ENCODE data around the gene KERA. TPM values are rescaled to one million over a fixed set of nuclear protein-coding genes. Genes with fewer than 3 reads are reported as not detected.

KERA gene
- total and polyA plus RNA-seq, 12 donors = 0.14 TPM; not detected in 11

DNA sequence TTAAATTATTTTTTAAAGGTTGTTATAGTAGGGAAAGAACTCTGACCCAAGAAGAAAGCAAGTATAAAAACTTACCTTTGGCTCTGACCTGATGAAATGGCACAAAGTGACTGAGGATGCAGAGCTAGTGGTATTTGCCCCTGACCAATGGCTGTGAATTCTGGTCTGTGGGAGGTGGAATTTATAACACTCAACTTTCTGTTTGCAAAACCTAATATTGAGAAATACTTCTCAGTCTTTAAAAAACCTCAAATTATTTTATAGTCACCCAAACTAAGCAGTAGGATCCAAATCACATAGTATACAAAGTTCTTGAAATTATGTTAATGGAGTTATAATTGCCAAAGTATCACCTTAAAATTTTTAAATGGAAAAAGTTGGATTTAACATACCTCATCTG is 53.0 kb downstream of the KERA start, which contains the start of gene EPYC:
EPYC (minus strand) TSS at position 101 of the 400 bp plus-strand sequence. CDS start 2,407 bp downstream, outside the sequence.
- TF ChIP-seq, protein P1, sequence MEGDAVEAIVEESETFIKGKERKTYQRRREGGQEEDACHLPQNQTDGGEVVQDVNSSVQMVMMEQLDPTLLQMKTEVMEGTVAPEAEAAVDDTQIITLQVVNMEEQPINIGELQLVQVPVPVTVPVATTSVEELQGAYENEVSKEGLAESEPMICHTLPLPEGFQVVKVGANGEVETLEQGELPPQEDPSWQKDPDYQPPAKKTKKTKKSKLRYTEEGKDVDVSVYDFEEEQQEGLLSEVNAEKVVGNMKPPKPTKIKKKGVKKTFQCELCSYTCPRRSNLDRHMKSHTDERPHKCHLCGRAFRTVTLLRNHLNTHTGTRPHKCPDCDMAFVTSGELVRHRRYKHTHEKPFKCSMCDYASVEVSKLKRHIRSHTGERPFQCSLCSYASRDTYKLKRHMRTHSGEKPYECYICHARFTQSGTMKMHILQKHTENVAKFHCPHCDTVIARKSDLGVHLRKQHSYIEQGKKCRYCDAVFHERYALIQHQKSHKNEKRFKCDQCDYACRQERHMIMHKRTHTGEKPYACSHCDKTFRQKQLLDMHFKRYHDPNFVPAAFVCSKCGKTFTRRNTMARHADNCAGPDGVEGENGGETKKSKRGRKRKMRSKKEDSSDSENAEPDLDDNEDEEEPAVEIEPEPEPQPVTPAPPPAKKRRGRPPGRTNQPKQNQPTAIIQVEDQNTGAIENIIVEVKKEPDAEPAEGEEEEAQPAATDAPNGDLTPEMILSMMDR (IDR thresholded peaks at IDR 0.05) = no peak
- Histone ChIP-seq H3K27me3 (no peaks in the 10 kb centered on the region), H3K4me3 (no peak within 1 kb of the TSS), H3K9me3 (no peaks in the 10 kb centered on the region), H3K36me3 (no peaks in the 10 kb centered on the region), H3K27ac (no peak within 1 kb of the TSS), H3K4me1 (no peaks in the 10 kb centered on the region)
- DNase-seq = no peak
- intact Hi-C loops (cut with DNase I) = no loop called here
- ATAC-seq = no peak

DNA sequence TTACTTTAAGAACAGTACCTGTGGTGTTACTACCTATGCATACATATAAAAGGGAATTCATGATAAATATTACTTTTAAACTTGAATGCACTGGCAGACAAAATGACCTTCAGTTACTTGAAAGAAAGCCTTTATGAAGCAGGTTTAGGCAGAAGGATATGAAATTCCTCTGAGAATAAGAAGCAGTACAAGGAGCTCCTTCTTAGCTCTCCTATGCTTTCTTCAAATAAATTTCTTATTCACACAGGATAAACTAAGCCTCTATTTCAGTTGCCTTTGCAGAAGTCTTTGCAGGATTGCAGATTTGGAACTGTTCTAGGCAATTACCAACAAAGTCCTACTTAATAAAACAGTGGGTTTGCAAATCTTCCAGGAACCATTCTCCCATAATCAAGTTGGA is 54.1 kb downstream of the KERA start:
- no peak for ATAC-seq
- H3K27ac ChIP-seq = no peak overlapping the region
- H3K4me3 ChIP-seq = no peak overlapping the region
- DNase-seq = no peak
- intact Hi-C loops (cut with DNase I) = no loop called here
- no peaks in the 10 kb centered on the region for H3K4me1 ChIP-seq
- no peaks in the 10 kb centered on the region for H3K27me3 ChIP-seq
- H3K9me3 ChIP-seq = no peaks in the 10 kb centered on the region
- no peaks in the 10 kb centered on the region for H3K36me3 ChIP-seq
- TF ChIP-seq, protein P1 (IDR thresholded peaks at IDR 0.05) = no peak

DNA sequence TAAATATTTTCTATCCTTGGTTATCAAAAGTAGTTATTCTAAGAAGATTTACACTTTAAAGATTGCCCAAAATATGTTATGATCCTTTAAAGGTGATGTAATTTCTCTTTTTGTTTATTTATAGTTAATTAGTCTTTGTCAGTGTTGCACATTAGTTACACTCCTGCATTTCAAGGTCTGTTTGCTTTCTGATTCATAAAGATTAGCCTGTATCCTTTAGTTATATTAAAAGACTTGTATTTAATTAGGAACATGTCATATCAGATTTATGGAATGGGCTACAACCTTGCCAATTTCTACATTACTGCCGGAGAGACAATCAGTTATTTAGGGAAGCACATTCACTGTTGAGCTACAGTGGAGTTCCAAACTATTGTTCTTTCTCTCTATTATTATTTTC is 56.5 kb downstream of the KERA start:
- DNase-seq = no peak
- no peaks in the 10 kb centered on the region for H3K9me3 ChIP-seq
- H3K27me3 ChIP-seq = no peaks in the 10 kb centered on the region
- no peaks in the 10 kb centered on the region for H3K4me1 ChIP-seq
- no peak overlapping the region for H3K27ac ChIP-seq
- no peak for ATAC-seq
- TF ChIP-seq, protein P1 (IDR thresholded peaks at IDR 0.05) = no peak
- no peaks in the 10 kb centered on the region for H3K36me3 ChIP-seq
- no peak overlapping the region for H3K4me3 ChIP-seq
- intact Hi-C loops (cut with DNase I) = no loop called here
- 41 to 59% methylated on average over 1 of the region's 1 CpG for WGBS, 2 donors

Other genes starting within 250 kb of the KERA start
- gene CCER1, start 102.8 kb downstream of the KERA start, total RNA-seq = not detected
- gene CCER1, start 102.8 kb downstream of the KERA start, polyA plus RNA-seq = not detected
- gene EPYC, start 53.1 kb downstream of the KERA start, total RNA-seq = not detected
- not detected for gene EPYC, start 53.1 kb downstream of the KERA start, polyA plus RNA-seq
- 100 to 1,000 TPM in 6 of 10 donors, 10 to 100 TPM in 4; 41.7 to 193 (median 126) TPM for gene LUM, start 53.5 kb upstream of the KERA start, total RNA-seq
- gene LUM, start 53.5 kb upstream of the KERA start, polyA plus RNA-seq = 10 to 100 TPM; 25.1 to 26.8 TPM
- 1,000 to 10,000 TPM in 1 of 10 donors, 100 to 1,000 TPM in 9; 286 to 1,072 (median 557) TPM for gene DCN, start 124.8 kb upstream of the KERA start, total RNA-seq
- gene DCN, start 124.8 kb upstream of the KERA start, polyA plus RNA-seq = 100 to 1,000 TPM; 315 to 703 TPM